NB4 (cell line): ENCODE data around the gene TRAPPC2L.

Experiments used
- DNase-seq: peaks from one replicate; pipeline ENCODE4 v3.0.0; 2010; ENCODE audit warnings: low read depth
- H3K4me3 ChIP-seq: one replicate; pipeline ENCODE4 v1.5.1; 2011; ENCODE audit warnings: mild to moderate bottlenecking, low read depth, low read length, moderate library complexity
- MAX ChIP-seq: IDR thresholded peaks from 2 replicates; pipeline ENCODE4 v1.6.1; 2011; ENCODE audit warnings: low read depth, low read length
- MYC ChIP-seq: IDR thresholded peaks from 2 replicates; pipeline ENCODE4 v1.6.1; 2011; ENCODE audit warnings: low read depth, low read length
- POLR2A ChIP-seq: IDR thresholded peaks from 2 replicates; pipeline ENCODE4 v1.6.1; 2011; ENCODE audit warnings: mild to moderate bottlenecking; ENCODE audit not compliant: insufficient read length; ENCODE audit errors: extremely low read depth
- TF ChIP-seq, protein P1 (sequence below): IDR thresholded peaks from one replicate; pipeline ENCODE4 v1.5.1; 2012; ENCODE audit warnings: low read depth, low read length

Gene TRAPPC2L

GRCh38 chr16:88904676-88905365 is 47.9 kb downstream of the TRAPPC2L start:
- TF ChIP-seq MAX (no peak), MYC (no peak), POLR2A (no peak)
- TF ChIP-seq, protein P1, sequence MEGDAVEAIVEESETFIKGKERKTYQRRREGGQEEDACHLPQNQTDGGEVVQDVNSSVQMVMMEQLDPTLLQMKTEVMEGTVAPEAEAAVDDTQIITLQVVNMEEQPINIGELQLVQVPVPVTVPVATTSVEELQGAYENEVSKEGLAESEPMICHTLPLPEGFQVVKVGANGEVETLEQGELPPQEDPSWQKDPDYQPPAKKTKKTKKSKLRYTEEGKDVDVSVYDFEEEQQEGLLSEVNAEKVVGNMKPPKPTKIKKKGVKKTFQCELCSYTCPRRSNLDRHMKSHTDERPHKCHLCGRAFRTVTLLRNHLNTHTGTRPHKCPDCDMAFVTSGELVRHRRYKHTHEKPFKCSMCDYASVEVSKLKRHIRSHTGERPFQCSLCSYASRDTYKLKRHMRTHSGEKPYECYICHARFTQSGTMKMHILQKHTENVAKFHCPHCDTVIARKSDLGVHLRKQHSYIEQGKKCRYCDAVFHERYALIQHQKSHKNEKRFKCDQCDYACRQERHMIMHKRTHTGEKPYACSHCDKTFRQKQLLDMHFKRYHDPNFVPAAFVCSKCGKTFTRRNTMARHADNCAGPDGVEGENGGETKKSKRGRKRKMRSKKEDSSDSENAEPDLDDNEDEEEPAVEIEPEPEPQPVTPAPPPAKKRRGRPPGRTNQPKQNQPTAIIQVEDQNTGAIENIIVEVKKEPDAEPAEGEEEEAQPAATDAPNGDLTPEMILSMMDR: no peak
- H3K4me3 ChIP-seq: no peak overlapping the region
- DNase-seq: no peak

GRCh38 chr16:88905563-88905962 is 48.6 kb downstream of the TRAPPC2L start:
- TF ChIP-seq POLR2A: no peak
- TF ChIP-seq, protein P1: no peak
- TF ChIP-seq MYC: no peak
- TF ChIP-seq MAX: no peak
- DNase-seq: peak; percentile 47

DNA sequence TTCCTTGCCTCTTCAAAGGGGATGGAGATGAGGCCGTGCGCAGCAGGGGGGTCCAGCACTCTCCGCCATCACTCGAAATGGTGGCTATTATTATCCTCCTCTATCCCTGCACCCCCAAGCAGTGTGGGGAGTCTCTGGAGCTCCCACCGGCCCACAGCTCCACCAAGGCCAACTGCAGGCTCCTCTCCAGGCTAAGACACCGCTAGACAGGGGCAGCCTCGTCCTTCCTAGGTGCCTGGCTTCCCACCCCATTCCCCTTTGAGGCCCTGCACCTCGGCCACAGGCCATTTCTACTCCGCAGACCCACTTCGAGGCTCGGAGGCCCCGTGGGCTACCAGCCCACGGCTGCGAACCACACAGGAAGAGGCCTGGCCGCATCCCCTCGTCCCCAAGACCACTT is 49.1 kb downstream of the TRAPPC2L start:
- no peak for TF ChIP-seq MAX
- TF ChIP-seq POLR2A: no peak
- TF ChIP-seq, protein P1: no peak
- no peak for TF ChIP-seq MYC
- DNase-seq: no peak
- H3K4me3 ChIP-seq: no peak overlapping the region

More at GRCh38 chr16:88905563-88905962, 48.6 kb downstream of the TRAPPC2L start:
- H3K4me3 ChIP-seq: no peak overlapping the region

GRCh38 chr16:88906535-88907105 is 49.7 kb downstream of the TRAPPC2L start:
- TF ChIP-seq MAX (no peak), POLR2A (no peak), MYC (no peak)
- TF ChIP-seq, protein P1: no peak
- no peak overlapping the region for H3K4me3 ChIP-seq
- no peak for DNase-seq

- H3K4me3 ChIP-seq: no peak overlapping the region
- no peak for DNase-seq
- no peak for TF ChIP-seq MAX
- no peak for TF ChIP-seq POLR2A
- TF ChIP-seq, protein P1: no peak
- no peak for TF ChIP-seq MYC
Observed at GRCh38 chr16:88907768-88908167, 50.8 kb downstream of the TRAPPC2L start.
